Astrocyte (in vitro differentiated cells and primary cell): ENCODE data around the gene PLPPR1.

Experiments used
- EZH2 ChIP-seq: IDR thresholded peaks from 2 replicates; pipeline ENCODE4 v1.6.1; 2012; ENCODE audit warnings: mild to moderate bottlenecking, low read length, inconsistent platforms; ENCODE audit not compliant: insufficient read depth
- TF ChIP-seq, protein P1 (sequence below): IDR thresholded peaks from 2 replicates; pipeline ENCODE4 v1.5.1; 2011; ENCODE audit warnings: low read depth, mild to moderate bottlenecking, inconsistent platforms, low read length, moderate library complexity; ENCODE audit not compliant: insufficient read depth

- TF ChIP-seq, protein P1, sequence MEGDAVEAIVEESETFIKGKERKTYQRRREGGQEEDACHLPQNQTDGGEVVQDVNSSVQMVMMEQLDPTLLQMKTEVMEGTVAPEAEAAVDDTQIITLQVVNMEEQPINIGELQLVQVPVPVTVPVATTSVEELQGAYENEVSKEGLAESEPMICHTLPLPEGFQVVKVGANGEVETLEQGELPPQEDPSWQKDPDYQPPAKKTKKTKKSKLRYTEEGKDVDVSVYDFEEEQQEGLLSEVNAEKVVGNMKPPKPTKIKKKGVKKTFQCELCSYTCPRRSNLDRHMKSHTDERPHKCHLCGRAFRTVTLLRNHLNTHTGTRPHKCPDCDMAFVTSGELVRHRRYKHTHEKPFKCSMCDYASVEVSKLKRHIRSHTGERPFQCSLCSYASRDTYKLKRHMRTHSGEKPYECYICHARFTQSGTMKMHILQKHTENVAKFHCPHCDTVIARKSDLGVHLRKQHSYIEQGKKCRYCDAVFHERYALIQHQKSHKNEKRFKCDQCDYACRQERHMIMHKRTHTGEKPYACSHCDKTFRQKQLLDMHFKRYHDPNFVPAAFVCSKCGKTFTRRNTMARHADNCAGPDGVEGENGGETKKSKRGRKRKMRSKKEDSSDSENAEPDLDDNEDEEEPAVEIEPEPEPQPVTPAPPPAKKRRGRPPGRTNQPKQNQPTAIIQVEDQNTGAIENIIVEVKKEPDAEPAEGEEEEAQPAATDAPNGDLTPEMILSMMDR = no peak
- TF ChIP-seq EZH2 = no peak
Measured at GRCh38 chr9:101307051-101307450, 278.5 kb downstream of the PLPPR1 start.
